GM21737 (cell line): Measurements from ENCODE around the gene SP140L.
"Not testable (repeated sequence)": the region's sequence is repeated elsewhere in the genome, so short reads cannot be mapped to it uniquely, and the experiment has no call there.

Source experiments
- ATAC-seq: cut with Tn5 transposase; IDR thresholded peaks from one replicate; pipeline ENCODE4 v1.9.1; 2021; ENCODE audit warnings: mild to moderate bottlenecking, moderate library complexity; ENCODE audit not compliant: unreplicated experiment

SP140L gene

DNA sequence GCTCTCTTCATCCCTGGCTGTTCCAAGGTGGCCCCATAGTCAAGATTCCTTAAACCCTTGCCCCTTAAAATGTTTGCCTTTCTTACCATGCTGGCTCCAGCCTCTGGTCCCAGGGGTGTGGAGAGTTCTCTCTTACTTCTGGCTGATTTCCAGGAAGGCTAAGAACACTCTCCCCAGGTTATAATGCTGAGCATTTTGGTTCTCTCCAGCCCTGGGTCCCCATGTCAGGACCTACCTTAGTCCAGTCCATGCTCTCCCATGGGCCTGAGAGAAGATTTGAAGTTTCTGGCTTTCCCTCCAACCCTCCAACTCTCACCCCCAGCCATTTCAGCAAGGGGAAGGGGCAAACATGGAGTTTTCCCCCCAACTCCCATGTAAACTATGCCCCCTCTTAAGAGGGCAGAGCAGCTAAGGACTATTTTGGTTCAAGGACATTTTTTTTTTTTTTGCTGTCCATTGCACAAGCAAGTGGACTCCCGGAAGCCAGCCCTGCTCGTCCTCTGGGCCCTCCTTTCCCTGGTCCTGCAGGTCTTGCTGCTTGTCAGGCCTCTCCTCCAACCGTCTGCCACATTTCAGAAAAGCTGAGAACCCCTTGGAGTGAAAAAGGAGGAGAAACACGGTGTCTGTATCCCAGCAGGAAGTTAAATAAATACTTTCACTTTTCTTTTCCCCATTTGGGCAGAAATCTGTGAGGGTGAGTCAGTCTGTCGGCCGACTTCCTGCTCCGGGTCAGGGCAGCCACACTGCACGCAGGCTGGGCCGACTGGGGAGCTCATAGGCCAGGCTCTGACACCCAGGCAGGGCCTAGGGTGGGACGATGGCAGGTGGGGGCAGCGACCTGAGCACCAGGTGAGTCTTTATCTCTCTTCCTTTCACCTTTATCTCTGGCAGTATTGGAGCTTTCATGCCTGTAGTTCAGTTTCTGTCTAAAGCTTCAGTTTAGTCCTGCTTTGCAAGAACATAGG, at the start of gene SP140L:
Gene SP140L (plus strand): TSS at position 741 of the 965 bp plus-strand sequence. CDS start 77 bp downstream, at position 818.
- peak; percentile 83 for ATAC-seq

DNA sequence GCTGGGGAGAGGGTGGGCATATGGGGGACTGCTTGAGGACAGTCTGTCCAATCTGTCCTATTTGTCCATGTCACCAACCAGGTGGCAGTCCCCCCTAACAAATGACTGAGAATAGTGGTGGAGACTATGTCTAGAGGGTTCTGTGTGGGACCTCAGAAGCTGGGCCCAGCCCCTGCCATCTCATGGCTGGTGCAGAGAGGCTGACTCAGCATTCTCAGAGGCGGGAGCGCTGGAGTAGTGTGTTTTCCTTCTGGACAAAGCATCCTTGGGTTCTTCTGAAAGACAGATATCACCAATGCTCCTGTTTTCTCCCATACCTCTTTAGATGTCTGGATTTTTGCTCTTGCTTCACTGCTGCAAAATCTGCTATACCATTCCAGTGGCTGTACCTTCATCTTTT, 44.1 kb upstream of the SP140L start:
- ATAC-seq, result no peak

DNA sequence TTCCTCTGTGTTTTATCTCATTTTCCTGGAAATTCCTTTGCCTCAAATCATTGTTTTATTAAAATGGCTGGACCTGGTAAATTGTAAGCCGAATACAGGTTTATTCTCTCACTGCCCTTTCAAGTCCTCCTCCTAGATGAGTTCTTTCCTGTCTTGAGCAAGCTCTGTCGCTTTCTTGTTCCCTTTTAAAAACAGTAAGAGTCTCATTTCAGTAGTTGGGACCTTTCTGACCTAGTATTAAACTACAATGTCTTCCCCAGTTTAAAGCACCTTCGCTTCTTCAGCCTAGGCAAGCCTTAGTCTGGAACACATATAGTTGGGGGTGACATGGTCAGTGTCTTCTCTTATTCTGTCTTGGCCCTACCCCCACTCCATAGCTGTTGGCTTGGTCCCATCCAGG, 40.9 kb upstream of the SP140L start:
- ATAC-seq, result no peak

GRCh38 chr2:230289311-230289710, 37.7 kb upstream of the SP140L start:
- ATAC-seq, result not testable (repeated sequence)

- no peak for ATAC-seq
Measured at GRCh38 chr2:230295192-230295591, 31.8 kb upstream of the SP140L start.

- ATAC-seq, result no peak
Measured at GRCh38 chr2:230296917-230297316, 30.1 kb upstream of the SP140L start.

DNA sequence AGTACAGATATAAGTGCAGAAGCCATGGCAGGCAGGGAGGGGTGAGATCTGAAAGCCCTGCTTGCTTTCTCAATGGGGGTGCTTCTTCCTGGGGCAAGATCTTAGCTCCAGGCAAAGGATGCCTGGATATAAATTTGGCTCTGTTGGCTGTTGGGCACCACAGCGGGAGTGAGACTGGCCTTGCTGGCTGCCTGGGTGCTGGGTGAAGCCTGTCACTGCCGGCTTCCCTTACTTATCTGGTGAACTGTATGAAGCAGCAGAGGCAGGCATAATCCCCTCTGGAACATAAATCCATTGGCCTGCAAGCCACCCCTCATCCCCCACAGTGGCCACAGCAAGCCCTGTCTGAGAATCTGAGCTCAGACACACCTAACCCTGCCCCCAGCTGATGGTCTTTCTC, 27.4 kb upstream of the SP140L start:
- no peak for ATAC-seq

GRCh38 chr2:230305416-230306275, 21.3 kb upstream of the SP140L start:
- ATAC-seq, result no peak

DNA sequence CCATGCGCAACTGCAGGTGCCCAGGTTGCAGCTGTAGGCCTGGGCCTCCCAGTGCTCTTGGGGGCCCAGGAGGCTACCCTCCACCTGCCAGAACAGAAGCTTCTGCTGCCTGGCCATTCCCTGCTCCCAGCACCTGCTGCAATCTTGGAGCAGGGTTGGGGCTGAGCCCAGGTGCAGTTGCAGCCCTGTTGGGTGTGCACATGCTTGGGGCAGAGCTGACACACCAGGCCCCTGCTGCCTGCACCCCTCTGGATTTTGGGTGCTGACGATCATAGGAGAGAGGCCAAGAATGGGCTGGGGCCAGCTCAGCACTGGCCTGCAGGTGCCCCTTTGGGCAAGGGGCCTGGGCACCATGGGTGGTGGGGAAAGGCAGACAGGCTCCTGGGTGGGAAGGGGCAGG, 20.5 kb upstream of the SP140L start:
- no peak for ATAC-seq

DNA sequence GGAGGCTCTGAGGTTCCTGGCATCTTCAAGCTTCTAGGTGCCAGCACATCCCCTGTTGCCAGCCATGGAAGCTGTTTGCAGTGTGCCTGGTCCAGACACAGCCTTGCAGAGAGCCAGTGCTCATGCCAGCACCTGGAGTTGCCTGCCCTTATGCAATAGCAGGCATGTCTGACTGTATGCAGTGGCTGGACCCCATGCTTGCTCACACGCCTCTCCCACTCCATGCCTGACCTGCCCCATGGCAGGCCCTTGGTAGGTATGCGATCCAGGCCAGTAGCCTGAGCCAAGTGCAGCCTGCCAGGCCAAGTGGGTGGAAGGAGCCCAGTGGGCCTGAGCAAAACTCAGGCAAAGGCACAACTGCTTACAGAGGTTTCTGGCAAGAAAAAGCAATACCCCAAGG, 19.5 kb upstream of the SP140L start:
- ATAC-seq, result no peak

DNA sequence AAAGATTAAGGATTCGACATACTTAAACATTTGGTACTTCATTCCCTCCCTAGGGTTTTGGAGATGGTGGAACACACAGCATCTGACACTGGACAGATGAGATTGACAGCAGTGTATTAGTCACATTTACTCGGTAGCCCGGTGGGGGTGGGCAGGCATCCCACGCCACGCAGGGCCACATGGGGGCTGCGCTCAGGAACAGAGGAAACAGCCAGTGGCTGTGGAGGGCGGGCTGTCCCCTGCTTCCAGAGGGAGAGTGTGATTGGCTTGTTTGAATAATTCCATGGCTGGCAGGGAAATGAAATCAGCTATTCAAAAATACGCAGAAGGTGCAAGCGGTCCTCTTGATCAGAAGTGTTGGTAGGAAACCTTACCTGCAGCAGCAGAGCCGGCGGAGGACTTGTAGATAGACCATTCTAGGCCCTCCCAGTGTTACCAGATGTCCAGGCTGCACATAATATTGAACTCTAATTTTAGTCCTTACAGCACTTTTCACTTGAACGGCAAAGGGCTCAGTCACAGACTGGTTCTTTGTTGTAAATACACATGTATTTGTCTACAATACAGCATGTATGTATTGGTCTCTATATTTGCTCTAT, 18.5 kb upstream of the SP140L start:
- no peak for ATAC-seq

GRCh38 chr2:230310792-230311191, 16.2 kb upstream of the SP140L start:
- not testable (repeated sequence) for ATAC-seq

GRCh38 chr2:230311634-230312033, 15.4 kb upstream of the SP140L start:
- not testable (repeated sequence) for ATAC-seq

GRCh38 chr2:230312638-230313037, 14.4 kb upstream of the SP140L start:
- no peak for ATAC-seq

DNA sequence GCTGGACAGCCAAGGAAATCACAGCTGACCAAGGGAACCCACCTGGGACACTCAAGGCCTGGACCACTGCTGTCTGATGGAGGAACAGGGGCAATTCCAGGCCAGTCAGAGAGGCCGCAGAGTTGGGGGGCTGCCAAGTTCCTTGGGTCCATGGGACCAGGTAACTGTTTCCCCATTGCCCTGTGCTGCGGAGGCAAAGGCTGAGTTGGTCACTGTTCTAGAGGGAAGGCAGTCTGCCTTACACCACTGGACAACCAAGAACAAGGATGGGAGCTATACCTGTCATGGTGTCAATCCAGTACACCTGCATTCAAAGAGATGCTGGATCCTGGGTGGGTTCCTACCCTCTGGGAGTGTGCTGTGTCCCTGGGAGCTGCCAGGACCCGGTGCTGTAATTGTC, 9.6 kb upstream of the SP140L start:
- no peak for ATAC-seq

DNA sequence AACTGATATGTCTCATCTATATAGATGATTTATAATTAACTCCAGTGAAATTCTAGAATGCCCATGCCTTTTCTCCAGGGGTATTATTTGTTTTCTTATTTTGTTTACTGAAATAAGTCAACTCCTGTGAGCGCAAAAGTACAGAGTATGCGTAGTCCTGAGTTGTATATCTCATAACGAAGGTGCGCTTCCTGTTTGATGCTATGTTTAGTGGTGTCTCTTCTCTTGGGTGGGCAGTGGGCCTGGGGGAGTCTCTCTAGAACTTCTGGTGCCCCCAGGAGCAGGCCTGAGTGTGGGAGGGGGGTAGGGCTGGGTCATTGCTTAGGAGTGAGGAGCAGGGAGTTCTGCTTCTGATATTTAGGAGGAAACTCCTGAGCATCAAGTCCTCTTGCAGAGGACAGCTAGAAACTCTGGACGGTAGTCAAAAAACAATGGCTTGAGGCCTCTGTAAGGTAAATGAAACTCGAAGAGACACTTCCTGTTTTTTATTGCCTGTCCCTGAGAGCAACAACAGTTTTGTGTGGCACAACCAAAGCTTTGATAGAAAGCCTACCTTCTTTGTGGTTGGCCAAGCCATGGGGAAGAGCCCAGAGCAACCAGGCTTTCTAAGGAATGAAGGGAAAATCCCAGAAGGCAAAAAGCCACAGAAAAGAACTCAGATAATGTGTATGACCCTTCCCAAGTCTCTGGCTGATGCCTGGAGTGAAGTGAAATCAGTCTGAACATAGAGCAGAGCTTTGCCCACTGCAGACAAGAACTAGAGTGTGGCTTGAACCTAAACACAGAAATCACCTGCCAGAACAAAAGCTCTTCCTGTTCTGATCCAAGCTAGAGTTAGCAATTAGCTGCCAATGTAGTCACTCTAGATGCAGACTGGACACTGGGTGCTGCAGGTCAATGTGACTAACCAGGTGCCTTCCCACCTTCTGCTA, 8.5 kb upstream of the SP140L start:
- no peak for ATAC-seq

DNA sequence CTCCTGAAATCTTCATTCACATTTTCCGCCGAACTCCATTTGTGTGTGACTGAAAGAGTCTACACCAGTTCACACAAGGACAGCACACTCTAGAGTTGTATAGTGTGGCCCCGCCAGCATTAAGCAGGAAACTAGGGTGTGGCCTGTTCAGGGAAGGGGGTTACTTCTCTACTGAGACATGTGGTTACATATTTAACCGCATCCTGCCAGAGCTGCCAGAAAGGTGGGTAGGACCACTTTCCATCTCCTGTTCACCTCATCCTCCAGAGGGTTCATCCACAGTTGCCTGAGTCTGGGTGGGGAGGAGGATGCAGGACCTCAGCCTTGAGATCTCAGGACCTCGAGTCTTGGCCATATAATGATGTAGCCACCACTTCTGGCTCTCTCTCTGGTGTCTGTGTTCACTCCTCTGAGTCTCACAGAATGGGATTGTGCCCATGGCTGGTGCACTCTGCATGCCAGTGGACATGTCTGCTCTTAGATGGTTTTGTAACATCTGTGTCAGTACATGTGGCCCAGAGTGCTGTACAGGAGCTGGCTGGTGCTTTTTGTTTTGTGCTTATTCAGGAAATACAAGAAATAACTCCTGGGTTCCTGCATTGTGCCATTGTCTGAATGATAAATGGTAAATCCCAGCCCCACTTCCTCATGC, 7.7 kb upstream of the SP140L start:
- peak; percentile 84 for ATAC-seq

GRCh38 chr2:230321031-230321430, 6.0 kb upstream of the SP140L start:
- ATAC-seq, result no peak

GRCh38 chr2:230322561-230323384, 4.2 kb upstream of the SP140L start:
- ATAC-seq, result no peak
